ENCODE measurements around the gene FAM107B. TPM values are rescaled to one million over a fixed set of nuclear protein-coding genes. Genes with fewer than 3 reads are reported as not detected.

The FAM107B gene
- total RNA-seq, 1 experiment from 2014 or later, result 41.6 TPM

DNA sequence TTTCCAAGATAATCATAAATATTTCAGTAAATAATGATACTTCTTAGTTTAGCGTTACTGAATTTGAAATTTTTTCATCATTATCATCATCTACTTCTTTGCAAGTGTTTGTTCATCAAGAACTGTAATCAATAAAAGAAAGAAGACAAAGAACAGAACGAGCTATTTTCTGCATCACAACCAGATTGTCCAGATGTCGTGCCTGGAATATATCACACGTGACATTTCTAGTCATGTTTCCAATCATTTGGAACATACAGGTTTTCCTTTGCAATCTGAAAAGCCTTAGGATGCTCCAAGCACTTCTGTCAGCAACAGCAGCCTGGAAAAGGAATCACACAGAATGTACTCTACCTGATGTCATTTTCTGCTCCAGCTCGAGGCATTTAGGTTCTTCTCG lies 107.4 kb downstream of the FAM107B start:
- no TSS peak for BruUV-seq (replicated peaks)
- Histone ChIP-seq H3K36me3 (ENCODE audit: control insufficient read depth in 1 of 2, insufficient read depth in 2 of 2, low read length in 2 of 2) (no peaks in the 10 kb centered on the region), H3K79me2 (ENCODE audit: insufficient read depth, low read length) (no peaks in the 10 kb centered on the region), H3K27me3 (ENCODE audit: insufficient read depth, low read length) (no peaks in the 10 kb centered on the region), H3K27ac (ENCODE audit: low read depth, low read length) (no peak overlapping the region), H4K20me1 (ENCODE audit: insufficient read depth) (no peaks in the 10 kb centered on the region), H3K4me1 (ENCODE audit: control insufficient read depth in 1 of 2, insufficient read depth in 2 of 2, low read length in 2 of 2) (0 out of 4 replicates have a peak, but pooled peaks cover 0 to 5% of the 10 kb centered on the region in 2 experiments), H3K9ac (ENCODE audit: low read length) (no peak overlapping the region), H3K4me3 (replicated peaks in 1 of 2; ENCODE audit: low read depth in 1 of 2, low read length in 2 of 2) (no peak overlapping the region), H3K9me2 (ENCODE audit: insufficient read depth) (no peaks in the 10 kb centered on the region), H3K9me3 (ENCODE audit: control insufficient read depth in 1 of 2, insufficient read depth in 1 of 2, low read depth in 1 of 2, low read length in 2 of 2) (no peaks in the 10 kb centered on the region), H2AFZ (ENCODE audit: low read depth, low read length, poor library complexity, severe bottlenecking) (no peak overlapping the region), H3K4me2 (ENCODE audit: low read length) (no peak overlapping the region)
- ChIA-PET POLR2A (no interaction called here), RAD21 (ENCODE audit: low non-redundant PET in 1 of 2, low total read pairs in 2 of 2, uncharacterized antibody in 2 of 2, unreplicated experiment in 2 of 2) (no interaction called here), CTCF (no interaction called here)
- DNase-seq (ENCODE audit: low read depth, low spot score), result no peak
- no peak for TF ChIP-seq FOSL1 (IDR thresholded peaks at IDR 0.05; ENCODE audit: low read depth)
- TF ChIP-seq JUND (IDR thresholded peaks at IDR 0.05), result no peak
- TF ChIP-seq SRF (IDR thresholded peaks at IDR 0.05; ENCODE audit: low read depth), result no peak
- TF ChIP-seq, protein P1, sequence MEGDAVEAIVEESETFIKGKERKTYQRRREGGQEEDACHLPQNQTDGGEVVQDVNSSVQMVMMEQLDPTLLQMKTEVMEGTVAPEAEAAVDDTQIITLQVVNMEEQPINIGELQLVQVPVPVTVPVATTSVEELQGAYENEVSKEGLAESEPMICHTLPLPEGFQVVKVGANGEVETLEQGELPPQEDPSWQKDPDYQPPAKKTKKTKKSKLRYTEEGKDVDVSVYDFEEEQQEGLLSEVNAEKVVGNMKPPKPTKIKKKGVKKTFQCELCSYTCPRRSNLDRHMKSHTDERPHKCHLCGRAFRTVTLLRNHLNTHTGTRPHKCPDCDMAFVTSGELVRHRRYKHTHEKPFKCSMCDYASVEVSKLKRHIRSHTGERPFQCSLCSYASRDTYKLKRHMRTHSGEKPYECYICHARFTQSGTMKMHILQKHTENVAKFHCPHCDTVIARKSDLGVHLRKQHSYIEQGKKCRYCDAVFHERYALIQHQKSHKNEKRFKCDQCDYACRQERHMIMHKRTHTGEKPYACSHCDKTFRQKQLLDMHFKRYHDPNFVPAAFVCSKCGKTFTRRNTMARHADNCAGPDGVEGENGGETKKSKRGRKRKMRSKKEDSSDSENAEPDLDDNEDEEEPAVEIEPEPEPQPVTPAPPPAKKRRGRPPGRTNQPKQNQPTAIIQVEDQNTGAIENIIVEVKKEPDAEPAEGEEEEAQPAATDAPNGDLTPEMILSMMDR (IDR thresholded peaks at IDR 0.05 in 2 of 3, conservative IDR thresholded peaks at IDR 0.05 in 1 of 3; ENCODE audit: borderline replicate concordance in 1 of 3, insufficient read depth in 1 of 3, low read depth in 2 of 3, low read length in 2 of 3), result no peak
- TF ChIP-seq, protein P2, sequence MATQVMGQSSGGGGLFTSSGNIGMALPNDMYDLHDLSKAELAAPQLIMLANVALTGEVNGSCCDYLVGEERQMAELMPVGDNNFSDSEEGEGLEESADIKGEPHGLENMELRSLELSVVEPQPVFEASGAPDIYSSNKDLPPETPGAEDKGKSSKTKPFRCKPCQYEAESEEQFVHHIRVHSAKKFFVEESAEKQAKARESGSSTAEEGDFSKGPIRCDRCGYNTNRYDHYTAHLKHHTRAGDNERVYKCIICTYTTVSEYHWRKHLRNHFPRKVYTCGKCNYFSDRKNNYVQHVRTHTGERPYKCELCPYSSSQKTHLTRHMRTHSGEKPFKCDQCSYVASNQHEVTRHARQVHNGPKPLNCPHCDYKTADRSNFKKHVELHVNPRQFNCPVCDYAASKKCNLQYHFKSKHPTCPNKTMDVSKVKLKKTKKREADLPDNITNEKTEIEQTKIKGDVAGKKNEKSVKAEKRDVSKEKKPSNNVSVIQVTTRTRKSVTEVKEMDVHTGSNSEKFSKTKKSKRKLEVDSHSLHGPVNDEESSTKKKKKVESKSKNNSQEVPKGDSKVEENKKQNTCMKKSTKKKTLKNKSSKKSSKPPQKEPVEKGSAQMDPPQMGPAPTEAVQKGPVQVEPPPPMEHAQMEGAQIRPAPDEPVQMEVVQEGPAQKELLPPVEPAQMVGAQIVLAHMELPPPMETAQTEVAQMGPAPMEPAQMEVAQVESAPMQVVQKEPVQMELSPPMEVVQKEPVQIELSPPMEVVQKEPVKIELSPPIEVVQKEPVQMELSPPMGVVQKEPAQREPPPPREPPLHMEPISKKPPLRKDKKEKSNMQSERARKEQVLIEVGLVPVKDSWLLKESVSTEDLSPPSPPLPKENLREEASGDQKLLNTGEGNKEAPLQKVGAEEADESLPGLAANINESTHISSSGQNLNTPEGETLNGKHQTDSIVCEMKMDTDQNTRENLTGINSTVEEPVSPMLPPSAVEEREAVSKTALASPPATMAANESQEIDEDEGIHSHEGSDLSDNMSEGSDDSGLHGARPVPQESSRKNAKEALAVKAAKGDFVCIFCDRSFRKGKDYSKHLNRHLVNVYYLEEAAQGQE (IDR thresholded peaks at IDR 0.05; ENCODE audit: low read depth), result no peak
- no peak for TF ChIP-seq SIN3A (IDR thresholded peaks at IDR 0.05; ENCODE audit: low read depth)
- no peak for TF ChIP-seq EZH2 (IDR thresholded peaks at IDR 0.05)
- TF ChIP-seq RAD21 (IDR thresholded peaks at IDR 0.05; ENCODE audit: low read depth), result no peak
- TF ChIP-seq ELF1 (IDR thresholded peaks at IDR 0.05; ENCODE audit: borderline replicate concordance, low read depth), result no peak
- no peak for TF ChIP-seq YY1 (IDR thresholded peaks at IDR 0.05; ENCODE audit: extremely low read depth, insufficient replicate concordance, low read depth, low read length)
- ATAC-seq, result no peak
- intact Hi-C loops (cut with micrococcal nuclease), result no loop called here
